Colonic mucosa (tissue), 4 donors: ENCODE results near the gene ATE1. TPM values are rescaled to one million over a fixed set of nuclear protein-coding genes. Genes with fewer than 3 reads are reported as not detected.

Experiments
- DNase-seq: peaks from one replicate; pipeline ENCODE4 v3.0.0-alpha.2; 2020
- H3K27ac ChIP-seq: fragments of 200-600 bp; one replicate; pipeline ENCODE4 v1.8.0; 2021
- H3K27me3 ChIP-seq: fragments of 200-600 bp; one replicate; pipeline ENCODE4 v1.8.0; 2021
- H3K36me3 ChIP-seq: fragments of 200-600 bp; one replicate; pipeline ENCODE4 v1.8.0; 2021
- H3K4me1 ChIP-seq: fragments of 200-600 bp; one replicate; pipeline ENCODE4 v1.8.0; 2021; ENCODE audit warnings: mild to moderate bottlenecking
- H3K4me3 ChIP-seq: fragments of 200-600 bp; one replicate; pipeline ENCODE4 v1.8.0; 2021
- H3K9ac ChIP-seq, 2 donors: one replicate each; pipeline ENCODE4 v1.7.0; 2013; ENCODE audit warnings: control low read depth in 2 of 2, low read depth in 2 of 2, low read length in 2 of 2
- H3K9me3 ChIP-seq: fragments of 200-600 bp; one replicate; pipeline ENCODE4 v1.8.0; 2021
- intact Hi-C: fragments of 100-400 bp; cut with DNase I; formaldehyde crosslinking; loops from one replicate; pipeline ENCODE4 v1.14.1; 2022
- total RNA-seq, 2 donors: library from RNA; stranded (reverse); fragmentation: NEBNext Ultra II Directional in 1 of 2; extraction: Animal tissue kit (Norgen Biotek cat#: 25700) in 1 of 2; gene quantifications; one replicate each; pipeline ENCODE4 v1.2.1, GENCODE V29; 2021
- TF ChIP-seq, protein P1 (sequence below): fragments of 200-600 bp; IDR thresholded peaks from one replicate; pipeline ENCODE4 v1.8.0; 2022; ENCODE audit warnings: antibody characterized with exemption, mild to moderate bottlenecking
- donor health status: healthy.
- donor health status: DM: no; HTN: no; CAD: no.
- donor health status: DM: no; HTN: no; CAD: no.

The ATE1 gene
- total RNA-seq, 2 donors from 2014 or later, result 32.9 to 78.0 TPM

GRCh38 chr10:121838149-121838548 is 89.7 kb downstream of the ATE1 start:
- H3K27me3 ChIP-seq, result no peaks in the 10 kb centered on the region
- TF ChIP-seq, protein P1, sequence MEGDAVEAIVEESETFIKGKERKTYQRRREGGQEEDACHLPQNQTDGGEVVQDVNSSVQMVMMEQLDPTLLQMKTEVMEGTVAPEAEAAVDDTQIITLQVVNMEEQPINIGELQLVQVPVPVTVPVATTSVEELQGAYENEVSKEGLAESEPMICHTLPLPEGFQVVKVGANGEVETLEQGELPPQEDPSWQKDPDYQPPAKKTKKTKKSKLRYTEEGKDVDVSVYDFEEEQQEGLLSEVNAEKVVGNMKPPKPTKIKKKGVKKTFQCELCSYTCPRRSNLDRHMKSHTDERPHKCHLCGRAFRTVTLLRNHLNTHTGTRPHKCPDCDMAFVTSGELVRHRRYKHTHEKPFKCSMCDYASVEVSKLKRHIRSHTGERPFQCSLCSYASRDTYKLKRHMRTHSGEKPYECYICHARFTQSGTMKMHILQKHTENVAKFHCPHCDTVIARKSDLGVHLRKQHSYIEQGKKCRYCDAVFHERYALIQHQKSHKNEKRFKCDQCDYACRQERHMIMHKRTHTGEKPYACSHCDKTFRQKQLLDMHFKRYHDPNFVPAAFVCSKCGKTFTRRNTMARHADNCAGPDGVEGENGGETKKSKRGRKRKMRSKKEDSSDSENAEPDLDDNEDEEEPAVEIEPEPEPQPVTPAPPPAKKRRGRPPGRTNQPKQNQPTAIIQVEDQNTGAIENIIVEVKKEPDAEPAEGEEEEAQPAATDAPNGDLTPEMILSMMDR, result no peak
- DNase-seq, result no peak

DNA sequence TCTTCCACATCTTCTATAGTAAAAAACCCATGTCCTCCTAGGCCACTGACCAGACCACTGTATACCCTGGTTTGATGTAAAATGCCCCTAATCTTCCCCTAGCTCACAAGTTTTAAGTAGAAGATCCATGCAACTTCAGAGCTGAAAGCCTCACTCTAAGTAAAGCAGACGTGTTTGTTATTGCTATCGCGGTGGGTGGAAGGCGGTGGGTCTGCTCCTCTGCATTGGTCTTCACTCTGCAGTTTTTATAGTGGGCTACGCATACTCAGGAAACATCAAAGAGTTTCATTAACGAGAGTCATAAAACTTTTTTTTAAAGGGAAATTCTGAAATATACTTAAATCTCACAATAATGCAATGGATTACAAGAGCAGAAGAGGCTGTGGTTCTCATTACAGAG is 91.7 kb downstream of the ATE1 start:
- intact Hi-C loops, result no loop called here
- peaks cover 6% of the 10 kb centered on the region for H3K36me3 ChIP-seq
- no peaks in the 10 kb centered on the region for H3K4me1 ChIP-seq
- no peaks in the 10 kb centered on the region for H3K27me3 ChIP-seq
- H3K27ac ChIP-seq, result no peak overlapping the region
- H3K9me3 ChIP-seq, result no peaks in the 10 kb centered on the region
- TF ChIP-seq, protein P1, result no peak
- H3K4me3 ChIP-seq, result no peak overlapping the region
- DNase-seq, result no peak
- H3K9ac ChIP-seq, result no peak overlapping the region

More at GRCh38 chr10:121838149-121838548, 89.7 kb downstream of the ATE1 start:
- H3K36me3 ChIP-seq, result peaks cover 6% of the 10 kb centered on the region
- no peaks in the 10 kb centered on the region for H3K4me1 ChIP-seq
- no peak overlapping the region for H3K27ac ChIP-seq
- no peak overlapping the region for H3K9ac ChIP-seq
- no peaks in the 10 kb centered on the region for H3K9me3 ChIP-seq
- intact Hi-C loops, result no loop called here
- no peak overlapping the region for H3K4me3 ChIP-seq

GRCh38 chr10:121835376-121835775 is 92.5 kb downstream of the ATE1 start:
- TF ChIP-seq, protein P1, result no peak
- Histone ChIP-seq H3K4me1 (no peaks in the 10 kb centered on the region), H3K27ac (no peak overlapping the region), H3K9me3 (no peaks in the 10 kb centered on the region), H3K36me3 (peaks cover 6% of the 10 kb centered on the region), H3K9ac (no peak overlapping the region), H3K27me3 (no peaks in the 10 kb centered on the region), H3K4me3 (no peak overlapping the region)
- DNase-seq, result no peak
- intact Hi-C loops, result no loop called here

GRCh38 chr10:121834757-121835156 is 93.1 kb downstream of the ATE1 start:
- no peak overlapping the region for H3K4me3 ChIP-seq
- no peaks in the 10 kb centered on the region for H3K4me1 ChIP-seq
- H3K9me3 ChIP-seq, result no peaks in the 10 kb centered on the region
- intact Hi-C loops, result no loop called here
- no peaks in the 10 kb centered on the region for H3K27me3 ChIP-seq
- TF ChIP-seq, protein P1, result no peak
- H3K27ac ChIP-seq, result no peak overlapping the region
- DNase-seq, result no peak
- H3K9ac ChIP-seq, result no peak overlapping the region
- peaks cover 6% of the 10 kb centered on the region for H3K36me3 ChIP-seq

DNA sequence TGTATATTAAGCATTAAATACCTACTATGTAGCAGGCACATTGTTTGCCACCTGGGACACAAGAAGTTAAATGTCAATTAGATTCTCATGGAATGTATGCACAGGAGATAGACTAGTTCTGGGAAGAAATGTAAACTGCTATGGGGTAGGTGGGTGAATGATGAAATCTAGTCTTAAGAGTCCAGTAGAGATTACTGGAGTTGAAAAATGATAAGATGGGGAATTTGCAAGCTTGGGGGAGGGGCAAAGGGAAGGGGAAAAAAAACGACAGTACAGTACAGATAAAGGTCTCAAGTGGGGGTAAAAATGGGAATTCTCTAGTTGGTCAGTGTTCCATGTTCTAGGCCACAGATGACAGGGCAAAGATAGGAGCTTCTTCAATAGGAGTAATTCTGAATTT is 94.4 kb downstream of the ATE1 start:
- H3K36me3 ChIP-seq, result peaks cover 6% of the 10 kb centered on the region
- TF ChIP-seq, protein P1, result no peak
- H3K27me3 ChIP-seq, result no peaks in the 10 kb centered on the region
- no peak overlapping the region for H3K27ac ChIP-seq
- H3K9ac ChIP-seq, result no peak overlapping the region
- no peak overlapping the region for H3K4me3 ChIP-seq
- no peaks in the 10 kb centered on the region for H3K9me3 ChIP-seq
- H3K4me1 ChIP-seq, result no peaks in the 10 kb centered on the region
- intact Hi-C loops, result no loop called here
- DNase-seq, result no peak

DNA sequence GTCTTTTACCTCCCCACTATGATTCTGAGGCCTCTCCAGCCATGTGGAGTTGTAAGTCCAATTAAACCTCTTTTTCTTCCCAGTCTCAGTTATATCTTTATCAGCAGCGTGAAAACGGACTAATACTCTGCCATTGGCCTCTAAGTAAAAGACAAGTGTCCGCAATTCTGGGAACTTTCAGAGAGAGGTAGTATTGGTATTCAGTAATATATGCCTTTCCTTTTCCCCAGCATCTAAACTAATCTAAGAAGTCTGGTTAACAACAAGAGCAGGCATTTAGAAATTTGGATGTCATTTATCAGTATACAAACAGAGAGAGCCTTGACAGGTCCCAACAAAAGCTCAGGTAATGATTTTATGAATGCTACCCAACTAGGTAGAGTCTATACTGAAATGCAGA is 95.2 kb downstream of the ATE1 start:
- peaks cover 6% of the 10 kb centered on the region for H3K36me3 ChIP-seq
- H3K4me3 ChIP-seq, result no peak overlapping the region
- H3K27me3 ChIP-seq, result no peaks in the 10 kb centered on the region
- TF ChIP-seq, protein P1, result no peak
- no peak overlapping the region for H3K27ac ChIP-seq
- intact Hi-C loops, result no loop called here
- no peak for DNase-seq
- no peak overlapping the region for H3K9ac ChIP-seq
- no peaks in the 10 kb centered on the region for H3K4me1 ChIP-seq
- no peaks in the 10 kb centered on the region for H3K9me3 ChIP-seq
